NCI-H146 (cell line): Measurements from ENCODE around the gene CHN2.

Experiments
- DNase-seq: peaks from one replicate; lab custom pipeline; 2025; lab: John Stamatoyannopoulos, UW

The CHN2 gene

GRCh38 chr7:29432721-29433120, 238.1 kb downstream of the CHN2 start:
- DNase-seq: no peak

GRCh38 chr7:29434380-29434768, 239.8 kb downstream of the CHN2 start:
- DNase-seq: no peak

- DNase-seq: no peak
These were observed 240.6 kb downstream of the CHN2 start for GRCh38 chr7:29435167-29435566.

- no peak for DNase-seq
These were observed 241.3 kb downstream of the CHN2 start for GRCh38 chr7:29435902-29436301.

- peak; percentile 55 for DNase-seq
These were observed 247.6 kb downstream of the CHN2 start for GRCh38 chr7:29442146-29442545.

- DNase-seq: no peak
These were observed 249.0 kb downstream of the CHN2 start for GRCh38 chr7:29443552-29443951.

- no peak for DNase-seq
These were observed 249.7 kb downstream of the CHN2 start for GRCh38 chr7:29444267-29444666.

- peak; percentile 50 for DNase-seq
These were observed 251.2 kb downstream of the CHN2 start for GRCh38 chr7:29445736-29446135.

GRCh38 chr7:29447828-29448227, 253.3 kb downstream of the CHN2 start:
- DNase-seq: no peak

- no peak for DNase-seq
These were observed 255.1 kb downstream of the CHN2 start for GRCh38 chr7:29449569-29450260.

GRCh38 chr7:29453021-29453420, 258.4 kb downstream of the CHN2 start:
- DNase-seq: no peak

GRCh38 chr7:29454464-29454863, 259.9 kb downstream of the CHN2 start:
- no peak for DNase-seq

GRCh38 chr7:29454899-29455451, 260.4 kb downstream of the CHN2 start:
- no peak for DNase-seq

- DNase-seq: peak; percentile 67
These were observed 262.6 kb downstream of the CHN2 start for GRCh38 chr7:29457141-29457561.

GRCh38 chr7:29457565-29458011, 263.0 kb downstream of the CHN2 start:
- no peak for DNase-seq

- DNase-seq: no peak
These were observed 264.4 kb downstream of the CHN2 start for GRCh38 chr7:29458933-29459332.

- no peak for DNase-seq
These were observed 265.0 kb downstream of the CHN2 start for GRCh38 chr7:29459589-29459988.

- no peak for DNase-seq
These were observed 267.4 kb downstream of the CHN2 start for GRCh38 chr7:29461996-29462395.

- no peak for DNase-seq
These were observed 269.1 kb downstream of the CHN2 start for GRCh38 chr7:29463504-29464158.

GRCh38 chr7:29464753-29465152, 270.2 kb downstream of the CHN2 start:
- DNase-seq: no peak

- no peak for DNase-seq
These were observed 272.8 kb downstream of the CHN2 start for GRCh38 chr7:29467193-29467926.

- no peak for DNase-seq
These were observed 273.6 kb downstream of the CHN2 start for GRCh38 chr7:29468196-29468595.

GRCh38 chr7:29469281-29469680, 274.7 kb downstream of the CHN2 start:
- DNase-seq: no peak
